Bronchus fibroblast of lung (primary cell): ENCODE measurements around the gene WDHD1. TPM values are rescaled to one million over a fixed set of nuclear protein-coding genes. Genes with fewer than 3 reads are reported as not detected.

Experiments
- total RNA-seq: library from RNA; depleted of rRNA; stranded (reverse); fragments of >200 nt; gene quantifications from 2 replicates; pipeline ENCODE4 v1.2.3, GENCODE V29; 2015

WDHD1 gene
- 11.1 and 14.8 TPM in 2 replicates for total RNA-seq

GRCh38 chr14:55026793-55027561 lies at the start of gene WDHD1, which contains the start of gene SOCS4:
WDHD1 (minus strand) TSS chr14:55027099; CDS start chr14:55026787, 312 bp downstream.
SOCS4 (plus strand) TSS chr14:55027236; CDS start chr14:55043042, 15,806 bp downstream.

GRCh38 chr14:55051423-55052268 lies 24.7 kb upstream of the WDHD1 start, which contains the start of gene MAPK1IP1L:
MAPK1IP1L (plus strand) TSS chr14:55051647; CDS start chr14:55061684, 10,037 bp downstream.

GRCh38 chr14:54902521-54903420 lies 124.1 kb downstream of the WDHD1 start, which contains the start of gene GCH1:
GCH1 (minus strand) TSS chr14:54902826; CDS start chr14:54902663, 163 bp downstream.

Other genes with a start within 250 kb of the WDHD1 start
- 1.5 and 1.6 TPM in 2 replicates for gene GCH1, start 124.3 kb downstream of the WDHD1 start, total RNA-seq
- 5.9 and 7.4 TPM in 2 replicates for gene SOCS4, start 137 bp upstream of the WDHD1 start, total RNA-seq
- gene MAPK1IP1L, start 24.5 kb upstream of the WDHD1 start, total RNA-seq = 52.3 and 96.0 TPM in 2 replicates
- 331 TPM in 2 replicates for gene LGALS3, start 102.2 kb upstream of the WDHD1 start, total RNA-seq
- 48.5 and 59.2 TPM in 2 replicates for gene DLGAP5, start 164.5 kb upstream of the WDHD1 start, total RNA-seq
- 11.9 and 13.6 TPM in 2 replicates for gene FBXO34, start 244.3 kb upstream of the WDHD1 start, total RNA-seq